ENCODE results near the gene DUOX1.
A peak's percentile ranks its signal among the peaks of the same experiment; 100 is the strongest.

The DUOX1 gene

GRCh38 chr15:45198337-45199135 is 68.7 kb downstream of the DUOX1 start:
- peak; percentile 93 for DNase-seq

- no peak for DNase-seq
Observed at GRCh38 chr15:45199136-45199810, 69.5 kb downstream of the DUOX1 start.

GRCh38 chr15:45200001-45200798 is 70.4 kb downstream of the DUOX1 start:
- peak; percentile 89 for DNase-seq

- DNase-seq = peak; percentile 83
Observed at GRCh38 chr15:45200799-45201556, 71.2 kb downstream of the DUOX1 start.

DNA sequence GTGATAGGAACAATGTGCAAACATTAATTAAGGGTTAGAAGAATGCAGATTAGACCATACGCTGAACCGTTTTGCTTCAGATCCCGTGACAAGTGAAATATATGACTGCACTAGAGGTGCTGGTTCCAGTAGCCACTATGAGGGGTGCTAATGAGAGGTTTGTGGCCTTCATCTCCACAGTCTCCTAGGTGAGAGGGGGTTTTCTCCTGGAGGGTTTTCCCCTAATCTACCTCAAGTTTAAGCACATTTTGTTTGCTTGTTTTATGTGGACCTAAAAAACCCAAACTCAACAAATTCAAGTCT is 71.7 kb downstream of the DUOX1 start:
- DNase-seq = no peak

DNA sequence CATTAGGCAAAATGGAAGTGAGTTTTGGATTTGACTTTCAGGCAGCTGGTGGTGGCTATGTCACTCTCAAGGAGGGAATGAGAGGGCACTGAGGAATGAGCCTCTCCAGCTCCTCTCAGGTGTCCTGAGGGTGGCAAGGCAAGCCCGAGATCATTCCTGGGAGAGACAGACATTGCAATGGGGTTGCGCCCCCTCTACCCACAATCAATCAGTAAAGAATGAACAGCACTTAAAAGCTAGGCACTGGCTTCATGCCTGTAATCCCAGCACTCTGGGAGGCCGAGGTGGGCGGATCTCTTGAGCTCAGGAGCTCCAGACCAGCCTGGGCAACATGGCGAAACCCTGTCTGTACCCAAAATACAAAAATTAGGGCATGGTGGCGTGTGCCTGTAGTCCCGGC is 72.1 kb downstream of the DUOX1 start:
- DNase-seq = no peak

- no peak for DNase-seq
Observed at GRCh38 chr15:45203182-45203581, 73.4 kb downstream of the DUOX1 start.

GRCh38 chr15:45205192-45205591 is 75.4 kb downstream of the DUOX1 start:
- peak; percentile 50 for DNase-seq

DNA sequence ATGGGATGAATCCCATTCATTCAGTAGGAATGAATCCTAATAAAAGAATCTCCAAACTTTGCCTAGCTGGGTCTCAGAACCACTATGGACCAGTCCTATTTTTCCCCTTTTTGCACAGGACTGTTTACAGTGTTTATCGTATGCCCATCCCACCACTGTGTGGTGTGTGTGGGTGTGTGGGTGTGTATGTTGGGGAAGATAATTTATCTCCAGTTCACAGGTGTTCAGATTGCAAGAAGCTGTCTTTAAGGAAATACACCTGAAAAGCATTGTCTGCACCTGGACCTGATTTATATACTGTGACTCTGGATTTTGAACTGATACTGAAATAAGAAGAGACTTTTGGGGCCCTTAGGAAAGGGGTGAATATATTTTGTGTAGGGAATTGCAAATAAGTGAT is 82.7 kb downstream of the DUOX1 start:
- DNase-seq = no peak
